Measurements from ENCODE around the gene RHOBTB3. TPM values are rescaled to one million over a fixed set of nuclear protein-coding genes. Genes with fewer than 3 reads are reported as not detected.

RHOBTB3 gene
- total RNA-seq, 4 donors from 2014 or later = 31.0 to 74.2 (median 46.3) TPM

DNA sequence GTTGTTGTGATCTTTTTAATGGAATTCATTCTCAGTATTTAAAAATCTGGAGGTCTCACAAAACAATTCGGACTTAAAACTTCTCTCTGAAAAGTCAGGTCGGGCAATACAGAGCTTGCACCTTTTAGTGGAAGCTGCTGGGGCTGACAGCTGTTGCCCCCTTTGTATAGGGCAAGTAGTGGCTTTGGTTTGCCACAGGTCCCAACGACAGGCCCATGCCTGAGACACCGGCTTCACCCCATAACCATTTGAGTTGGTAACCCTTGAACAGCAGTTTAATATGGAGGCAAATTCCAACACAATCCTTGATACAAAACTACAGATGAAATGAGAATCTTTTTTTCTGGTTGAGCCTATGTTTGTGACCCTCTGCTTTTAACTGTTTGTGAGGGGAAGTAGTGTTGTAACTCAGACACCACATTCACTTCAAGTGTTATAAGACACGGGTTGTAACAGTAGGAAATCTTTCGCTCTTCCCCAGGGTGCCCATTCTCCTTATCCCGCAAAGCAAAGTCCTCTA, 92.1 kb downstream of the RHOBTB3 start:
- no peaks in the 10 kb centered on the region for H3K36me3 ChIP-seq
- peak in 1 of 2 donors; percentile 38 for DNase-seq (ENCODE audit: low spot score in 2 of 2)
- H3K4me1 ChIP-seq = peaks cover 48% of the 10 kb centered on the region
- TF ChIP-seq POLR2A (IDR thresholded peaks at IDR 0.05) = no peak
- TF ChIP-seq POLR2AphosphoS5 (IDR thresholded peaks at IDR 0.05) = no peak
- TF ChIP-seq CTCF (IDR thresholded peaks at IDR 0.05) = no peak
- no peak for TF ChIP-seq EP300 (IDR thresholded peaks at IDR 0.05)
- WGBS = 36% methylated on average over 7 of the region's 7 CpGs
- H3K9me3 ChIP-seq = no peaks in the 10 kb centered on the region
- H3K27me3 ChIP-seq = no peaks in the 10 kb centered on the region
- H3K4me3 ChIP-seq = peak overlapping the region; percentile 61
- H3K27ac ChIP-seq = peak overlapping the region; percentile 95

DNA sequence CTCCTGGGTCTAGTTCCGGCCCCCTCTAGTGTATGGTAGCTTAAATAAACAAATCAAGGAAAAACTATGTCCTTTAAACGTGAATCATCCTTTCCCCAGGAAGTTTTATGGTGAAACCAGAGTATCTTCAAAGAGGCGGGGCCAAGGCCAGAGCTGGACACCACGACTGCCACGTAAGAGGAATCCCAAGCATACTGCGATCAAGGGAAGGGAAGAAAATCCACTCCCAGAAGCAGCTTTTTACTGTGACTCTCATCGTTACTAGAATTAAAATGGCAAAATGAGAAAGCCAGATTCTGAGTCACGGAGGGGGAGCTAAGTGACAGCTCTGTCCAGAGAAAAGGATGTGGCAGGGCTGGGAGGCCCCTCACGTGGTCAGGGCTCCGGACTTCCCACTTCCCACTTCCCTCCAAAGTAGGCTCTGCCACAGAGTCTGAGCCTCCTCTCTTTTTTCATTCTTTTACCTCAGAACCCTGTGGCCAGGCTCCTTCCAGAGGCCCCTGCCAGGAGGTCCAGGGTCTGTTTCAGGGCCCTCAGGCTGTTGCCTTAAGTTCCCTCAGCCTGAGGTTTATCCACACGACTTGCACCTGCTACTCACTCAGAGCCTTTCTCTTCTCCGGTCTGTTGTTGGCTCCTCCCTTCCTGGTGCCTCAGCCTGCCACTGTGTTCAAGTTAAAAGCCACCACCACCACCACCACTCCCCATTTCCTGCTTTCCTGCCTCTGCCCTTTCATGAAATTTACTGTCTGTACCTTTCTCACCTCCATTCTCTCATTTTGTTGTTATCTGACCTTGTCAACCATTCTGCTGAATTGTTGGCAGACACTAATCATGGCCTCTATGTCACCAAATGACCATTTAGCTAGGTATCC, 92.8 kb downstream of the RHOBTB3 start:
- Histone ChIP-seq H3K36me3 (no peaks in the 10 kb centered on the region), H3K4me1 (peaks cover 41% of the 10 kb centered on the region), H3K9me3 (no peaks in the 10 kb centered on the region), H3K27me3 (no peaks in the 10 kb centered on the region), H3K4me3 (peak overlapping the region; percentile 61), H3K27ac (peak overlapping the region; percentile 95)
- peak; percentile 83 to 87 for DNase-seq (ENCODE audit: low spot score in 2 of 2)
- WGBS = 40% methylated on average over 12 of the region's 12 CpGs
- TF ChIP-seq POLR2A (IDR thresholded peaks at IDR 0.05) (peak in 1 of 2 donors; percentile 26), POLR2AphosphoS5 (IDR thresholded peaks at IDR 0.05) (no peak), CTCF (IDR thresholded peaks at IDR 0.05) (no peak), EP300 (IDR thresholded peaks at IDR 0.05) (no peak)

- TF ChIP-seq POLR2AphosphoS5 (IDR thresholded peaks at IDR 0.05) = no peak
- TF ChIP-seq CTCF (IDR thresholded peaks at IDR 0.05) = no peak
- TF ChIP-seq EP300 (IDR thresholded peaks at IDR 0.05) = no peak
- no peak for TF ChIP-seq POLR2A (IDR thresholded peaks at IDR 0.05)
- Histone ChIP-seq H3K4me1 (peaks cover 33% of the 10 kb centered on the region), H3K27ac (peak overlapping the region; percentile 95), H3K36me3 (no peaks in the 10 kb centered on the region), H3K9me3 (no peaks in the 10 kb centered on the region), H3K4me3 (no peak overlapping the region), H3K27me3 (no peaks in the 10 kb centered on the region)
- WGBS = 88% methylated on average over 5 of the region's 5 CpGs
- peak in 1 of 2 donors; percentile 26 for DNase-seq (ENCODE audit: low spot score in 2 of 2)
Measured at GRCh38 chr5:95824747-95825146, 93.6 kb downstream of the RHOBTB3 start.

DNA sequence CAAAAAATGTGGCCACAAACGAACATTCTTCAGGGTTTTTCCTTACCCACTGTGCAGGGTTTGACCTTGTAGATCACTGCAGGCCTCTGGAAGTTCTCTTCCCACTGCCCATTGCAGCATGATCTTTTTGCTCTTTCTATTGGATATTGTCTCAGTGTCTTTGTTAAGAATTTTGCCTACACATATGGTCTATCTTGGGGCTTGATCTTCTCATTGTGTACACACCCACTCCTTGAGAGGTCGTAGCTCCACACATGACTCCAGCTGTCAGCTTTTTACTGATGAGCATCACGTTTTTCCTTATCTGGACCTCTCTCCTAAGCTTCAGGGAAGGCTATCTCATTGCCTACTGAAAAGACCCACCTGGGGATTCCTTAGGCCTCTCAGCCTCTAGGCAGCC, 94.4 kb downstream of the RHOBTB3 start:
- H3K4me1 ChIP-seq = peaks cover 32% of the 10 kb centered on the region
- H3K27ac ChIP-seq = no peak overlapping the region
- no peak overlapping the region for H3K4me3 ChIP-seq
- no peak for TF ChIP-seq POLR2A (IDR thresholded peaks at IDR 0.05)
- TF ChIP-seq POLR2AphosphoS5 (IDR thresholded peaks at IDR 0.05) = no peak
- no peak for TF ChIP-seq EP300 (IDR thresholded peaks at IDR 0.05)
- TF ChIP-seq CTCF (IDR thresholded peaks at IDR 0.05) = no peak
- no peaks in the 10 kb centered on the region for H3K9me3 ChIP-seq
- no peaks in the 10 kb centered on the region for H3K27me3 ChIP-seq
- WGBS = 59% methylated on average over 3 of the region's 3 CpGs
- no peak for DNase-seq (ENCODE audit: low spot score in 2 of 2)
- H3K36me3 ChIP-seq = no peaks in the 10 kb centered on the region

All from suprapubic skin (tissue), 4 donors.